Natural killer cell treated with Interleukin-12 subunit alpha and Interleukin-12 subunit beta and Interleukin-15 and Interleukin-18, amount 100 ng/mL, for 72 hours (primary cell): Measurements from ENCODE around the gene LOX. TPM values are rescaled to one million over a fixed set of nuclear protein-coding genes. Genes with fewer than 3 reads are reported as not detected.
A peak's percentile ranks its signal among the peaks of the same experiment; 100 is the strongest.

Experiments used
- ATAC-seq, 2 donors: fragments of 150-1000 bp; cut with Tn5 transposase in 1 of 2; sonication (Bioruptor Pico), chemical (Tn5 transposase) in 1 of 2; 2 replicates each; pipeline ENCODE4 v1.10.0; 2021
- DNase-seq: peaks from one replicate; pipeline ENCODE4 v3.0.0; 2022; ENCODE audit warnings: low spot score
- H3K27ac Mint-ChIP-seq, 2 donors: 1 replicate in 1 of 2; 2 replicates in 1 of 2; pipeline ENCODE4 v1.8.0; 2022; ENCODE audit warnings: mixed read lengths in 2 of 2, mild to moderate bottlenecking in 1 of 2, moderate library complexity in 1 of 2
- H3K27me3 Mint-ChIP-seq, 2 donors: 1 replicate in 1 of 2; 2 replicates in 1 of 2; pipeline ENCODE4 v1.8.0; 2022; ENCODE audit warnings: mixed read lengths in 2 of 2
- H3K36me3 Mint-ChIP-seq: one replicate; pipeline ENCODE4 v1.8.0; 2022; ENCODE audit warnings: mixed read lengths
- H3K4me1 Mint-ChIP-seq, 2 donors: 1 replicate in 1 of 2; 2 replicates in 1 of 2; pipeline ENCODE4 v1.8.0; 2022; ENCODE audit warnings: low read depth in 2 of 2, mixed read lengths in 2 of 2, mild to moderate bottlenecking in 1 of 2
- H3K4me3 Mint-ChIP-seq: one replicate; pipeline ENCODE4 v1.8.0; 2022; ENCODE audit warnings: mixed read lengths
- H3K9me3 Mint-ChIP-seq: 2 replicates; pipeline ENCODE4 v1.8.0; 2022; ENCODE audit warnings: mixed read lengths
- total RNA-seq, 2 donors: library from RNA; stranded (reverse); gene quantifications; one replicate each; pipeline ENCODE4 v1.2.3, GENCODE V29; 2022

Gene LOX
- total RNA-seq, 2 donors from 2014 or later: not detected

GRCh38 chr5:122053181-122054109 is 24.6 kb downstream of the LOX start:
- H3K27ac Mint-ChIP-seq: no peak overlapping the region
- peaks cover 14% of the 10 kb centered on the region for H3K36me3 Mint-ChIP-seq
- H3K4me3 Mint-ChIP-seq: no peak overlapping the region
- DNase-seq (no peak), ATAC-seq (no peak)
- H3K4me1 Mint-ChIP-seq: peaks cover 0 to 2% of the 10 kb centered on the region in 2 donors
- no peaks in the 10 kb centered on the region for H3K27me3 Mint-ChIP-seq
- H3K9me3 Mint-ChIP-seq: peaks cover 8% of the 10 kb centered on the region

- Mint-ChIP-seq H3K36me3 (peaks cover 14% of the 10 kb centered on the region), H3K4me3 (no peak overlapping the region), H3K27ac (no peak overlapping the region), H3K4me1 (peaks cover 0 to 2% of the 10 kb centered on the region in 2 donors), H3K27me3 (no peaks in the 10 kb centered on the region), H3K9me3 (peaks cover 8% of the 10 kb centered on the region)
- ATAC-seq (no peak), DNase-seq (no peak)
These were observed 26.5 kb downstream of the LOX start for GRCh38 chr5:122051569-122051968.

- Mint-ChIP-seq H3K27me3 (no peaks in the 10 kb centered on the region), H3K4me3 (no peak overlapping the region), H3K36me3 (peaks cover 14% of the 10 kb centered on the region), H3K27ac (no peak overlapping the region), H3K4me1 (peaks cover 0 to 2% of the 10 kb centered on the region in 2 donors), H3K9me3 (peaks cover 8% of the 10 kb centered on the region)
- no peak for ATAC-seq
- no peak for DNase-seq
These were observed 27.1 kb downstream of the LOX start for GRCh38 chr5:122050959-122051358.

- Mint-ChIP-seq H3K36me3 (peaks cover 10% of the 10 kb centered on the region), H3K9me3 (no peaks in the 10 kb centered on the region), H3K27ac (no peak overlapping the region), H3K27me3 (no peaks in the 10 kb centered on the region), H3K4me3 (no peak overlapping the region), H3K4me1 (no peaks in the 10 kb centered on the region)
- DNase-seq (no peak), ATAC-seq (no peak)
These were observed 37.3 kb downstream of the LOX start for GRCh38 chr5:122040636-122041302.

GRCh38 chr5:122036326-122036725 is 41.7 kb downstream of the LOX start:
- H3K27me3 Mint-ChIP-seq: no peaks in the 10 kb centered on the region
- H3K4me3 Mint-ChIP-seq: no peak overlapping the region
- ATAC-seq (no peak), DNase-seq (no peak)
- no peaks in the 10 kb centered on the region for H3K9me3 Mint-ChIP-seq
- no peak overlapping the region for H3K27ac Mint-ChIP-seq
- H3K4me1 Mint-ChIP-seq: peaks cover 0 to 4% of the 10 kb centered on the region in 2 donors
- peaks cover 6% of the 10 kb centered on the region for H3K36me3 Mint-ChIP-seq

GRCh38 chr5:122035913-122036312 is 42.1 kb downstream of the LOX start:
- H3K27ac Mint-ChIP-seq: no peak overlapping the region
- H3K4me1 Mint-ChIP-seq: peaks cover 0 to 4% of the 10 kb centered on the region in 2 donors
- no peak for DNase-seq
- no peaks in the 10 kb centered on the region for H3K27me3 Mint-ChIP-seq
- peaks cover 6% of the 10 kb centered on the region for H3K36me3 Mint-ChIP-seq
- ATAC-seq: no peak
- no peak overlapping the region for H3K4me3 Mint-ChIP-seq
- no peaks in the 10 kb centered on the region for H3K9me3 Mint-ChIP-seq

- peaks cover 0 to 4% of the 10 kb centered on the region in 2 donors for H3K4me1 Mint-ChIP-seq
- ATAC-seq: no peak
- no peak overlapping the region for H3K4me3 Mint-ChIP-seq
- peaks cover 6% of the 10 kb centered on the region for H3K36me3 Mint-ChIP-seq
- H3K27me3 Mint-ChIP-seq: no peaks in the 10 kb centered on the region
- no peak for DNase-seq
- H3K9me3 Mint-ChIP-seq: no peaks in the 10 kb centered on the region
- H3K27ac Mint-ChIP-seq: no peak overlapping the region
These were observed 46.2 kb downstream of the LOX start for GRCh38 chr5:122031836-122032235.

- Mint-ChIP-seq H3K9me3 (no peaks in the 10 kb centered on the region), H3K27ac (no peak overlapping the region), H3K4me1 (peaks cover 0 to 4% of the 10 kb centered on the region in 2 donors), H3K4me3 (no peak overlapping the region), H3K36me3 (peaks cover 6% of the 10 kb centered on the region), H3K27me3 (no peaks in the 10 kb centered on the region)
- DNase-seq: no peak
- ATAC-seq: no peak
These were observed 47.8 kb downstream of the LOX start for GRCh38 chr5:122030251-122030650.

- H3K4me3 Mint-ChIP-seq: no peak overlapping the region
- no peaks in the 10 kb centered on the region for H3K9me3 Mint-ChIP-seq
- H3K27ac Mint-ChIP-seq: no peak overlapping the region
- no peaks in the 10 kb centered on the region for H3K27me3 Mint-ChIP-seq
- DNase-seq (no peak), ATAC-seq (no peak)
- H3K36me3 Mint-ChIP-seq: peaks cover 6% of the 10 kb centered on the region
- H3K4me1 Mint-ChIP-seq: peaks cover 0 to 4% of the 10 kb centered on the region in 2 donors
These were observed 48.2 kb downstream of the LOX start for GRCh38 chr5:122029818-122030217.

GRCh38 chr5:122022966-122023365 is 55.1 kb downstream of the LOX start:
- no peak for DNase-seq

GRCh38 chr5:122019919-122020590 is 58.0 kb downstream of the LOX start:
- Mint-ChIP-seq H3K27me3 (no peaks in the 10 kb centered on the region), H3K9me3 (no peaks in the 10 kb centered on the region), H3K4me3 (peak overlapping the region; percentile 30), H3K27ac (peak overlapping the region in 1 of 2 donors; percentile 9), H3K4me1 (peaks cover 6 to 7% of the 10 kb centered on the region in 2 donors), H3K36me3 (peaks cover 27% of the 10 kb centered on the region)
- DNase-seq (no peak), ATAC-seq (peak in 1 of 2 donors; percentile 41)

More at GRCh38 chr5:122022966-122023365, 55.1 kb downstream of the LOX start:
- H3K27ac Mint-ChIP-seq: no peak overlapping the region
- no peaks in the 10 kb centered on the region for H3K27me3 Mint-ChIP-seq
- H3K4me1 Mint-ChIP-seq: peaks cover 6 to 7% of the 10 kb centered on the region in 2 donors
- ATAC-seq: no peak
- peaks cover 27% of the 10 kb centered on the region for H3K36me3 Mint-ChIP-seq
- no peak overlapping the region for H3K4me3 Mint-ChIP-seq
- no peaks in the 10 kb centered on the region for H3K9me3 Mint-ChIP-seq

- Mint-ChIP-seq H3K9me3 (no peaks in the 10 kb centered on the region), H3K4me3 (no peak overlapping the region), H3K27me3 (no peaks in the 10 kb centered on the region), H3K27ac (no peak overlapping the region), H3K4me1 (peaks cover 3 to 6% of the 10 kb centered on the region in 2 donors), H3K36me3 (peaks cover 7% of the 10 kb centered on the region)
- DNase-seq: no peak
- no peak for ATAC-seq
These were observed 62.6 kb downstream of the LOX start for GRCh38 chr5:122015471-122015870.

GRCh38 chr5:122014236-122014935 is 63.7 kb downstream of the LOX start:
- Mint-ChIP-seq H3K36me3 (no peaks in the 10 kb centered on the region), H3K9me3 (no peaks in the 10 kb centered on the region), H3K4me1 (peaks cover 4 to 9% of the 10 kb centered on the region in 2 donors), H3K27ac (no peak overlapping the region), H3K4me3 (no peak overlapping the region), H3K27me3 (no peaks in the 10 kb centered on the region)
- DNase-seq (no peak), ATAC-seq (no peak)
